Cardiac muscle cell (in vitro differentiated cells and primary cell): ENCODE data around the gene STAB2. TPM values are rescaled to one million over a fixed set of nuclear protein-coding genes. Genes with fewer than 3 reads are reported as not detected.

ENCODE experiments used
- DNase-seq, 2 donors: peaks; one replicate each; pipeline versions ENCODE4 v3.0.0 to v3.0.0-alpha.2; 2010 to 2017; ENCODE audit warnings: low read depth in 1 of 2, low spot score in 1 of 2
- H3K27ac ChIP-seq: fragments of 200-600 bp; sonication (generic); 2 replicates; pipeline ENCODE4 v1.5.1; 2016
- H3K27me3 ChIP-seq: fragments of 200-600 bp; sonication (generic); 2 replicates; pipeline ENCODE4 v1.6.0; 2016; ENCODE audit warnings: control low read depth
- H3K36me3 ChIP-seq: fragments of 200-600 bp; sonication (generic); 2 replicates; pipeline ENCODE4 v1.5.1; 2016; ENCODE audit warnings: control low read depth
- H3K4me1 ChIP-seq: fragments of 200-600 bp; sonication (generic); 2 replicates; pipeline ENCODE4 v1.8.1; 2017; ENCODE audit warnings: low read depth, mild to moderate bottlenecking, mixed run types
- H3K4me3 ChIP-seq: fragments of 200-600 bp; sonication (generic); 2 replicates; pipeline ENCODE4 v1.5.1; 2016; ENCODE audit warnings: mild to moderate bottlenecking
- H3K9me3 ChIP-seq: fragments of 200-600 bp; sonication (generic); 2 replicates; pipeline ENCODE4 v1.5.1; 2017; ENCODE audit warnings: low read depth, mild to moderate bottlenecking, control low read depth
- polyA plus RNA-seq: library from polyadenylated mRNA; unstranded; fragments of >200 nt; fragmentation: Nextera tagmentation; extraction: Ambion mirVana; gene quantifications from 2 replicates; pipeline ENCODE4 v1.2.1, GENCODE V29; 2016
- total RNA-seq: library from RNA; depleted of rRNA; stranded (reverse); fragments of >200 nt; gene quantifications from 2 replicates; pipeline ENCODE4 v1.2.3, GENCODE V29; 2016
- TF ChIP-seq, protein P1 (sequence below): IDR thresholded peaks from 2 replicates; pipeline ENCODE4 v1.5.1; 2012; ENCODE audit warnings: low read depth, mild to moderate bottlenecking, low read length

Gene STAB2
- total and polyA plus RNA-seq, 2 experiments from 2014 or later, result 0.03 TPM; not detected in 1

DNA sequence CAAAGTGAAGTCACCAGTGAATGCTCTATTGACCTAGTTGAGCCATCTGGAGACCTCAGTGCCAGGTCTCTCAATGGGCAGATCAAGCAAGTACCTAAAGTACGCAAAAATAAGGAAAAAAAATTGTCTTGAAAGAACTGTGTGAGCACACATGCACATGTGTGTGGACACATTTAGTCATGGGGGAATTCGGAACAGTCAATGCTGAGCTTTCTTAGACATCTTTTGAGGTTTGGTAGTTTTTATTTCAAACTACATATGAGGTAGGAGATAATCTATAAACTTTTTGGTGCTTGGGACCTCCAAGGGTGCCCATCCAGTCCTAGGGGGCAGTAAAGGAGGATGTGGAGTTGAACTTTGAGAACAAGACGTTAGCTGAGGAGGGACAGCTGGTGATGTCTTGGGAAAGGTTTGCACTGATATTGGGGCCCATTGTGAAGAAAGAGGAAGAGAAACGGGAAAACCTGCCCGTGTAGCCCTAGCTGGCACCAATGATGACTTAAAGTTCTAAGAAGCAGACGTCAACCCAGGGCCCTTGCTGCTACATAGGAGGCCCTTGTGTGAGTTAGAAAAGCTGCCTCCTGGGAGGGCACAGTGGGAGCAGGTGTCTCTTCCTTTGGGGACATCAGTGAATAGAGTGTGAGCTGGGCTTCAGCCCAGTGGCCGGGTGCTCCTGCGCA is 129.6 kb downstream of the STAB2 start:
- TF ChIP-seq, protein P1, sequence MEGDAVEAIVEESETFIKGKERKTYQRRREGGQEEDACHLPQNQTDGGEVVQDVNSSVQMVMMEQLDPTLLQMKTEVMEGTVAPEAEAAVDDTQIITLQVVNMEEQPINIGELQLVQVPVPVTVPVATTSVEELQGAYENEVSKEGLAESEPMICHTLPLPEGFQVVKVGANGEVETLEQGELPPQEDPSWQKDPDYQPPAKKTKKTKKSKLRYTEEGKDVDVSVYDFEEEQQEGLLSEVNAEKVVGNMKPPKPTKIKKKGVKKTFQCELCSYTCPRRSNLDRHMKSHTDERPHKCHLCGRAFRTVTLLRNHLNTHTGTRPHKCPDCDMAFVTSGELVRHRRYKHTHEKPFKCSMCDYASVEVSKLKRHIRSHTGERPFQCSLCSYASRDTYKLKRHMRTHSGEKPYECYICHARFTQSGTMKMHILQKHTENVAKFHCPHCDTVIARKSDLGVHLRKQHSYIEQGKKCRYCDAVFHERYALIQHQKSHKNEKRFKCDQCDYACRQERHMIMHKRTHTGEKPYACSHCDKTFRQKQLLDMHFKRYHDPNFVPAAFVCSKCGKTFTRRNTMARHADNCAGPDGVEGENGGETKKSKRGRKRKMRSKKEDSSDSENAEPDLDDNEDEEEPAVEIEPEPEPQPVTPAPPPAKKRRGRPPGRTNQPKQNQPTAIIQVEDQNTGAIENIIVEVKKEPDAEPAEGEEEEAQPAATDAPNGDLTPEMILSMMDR, result no peak
- no peak for DNase-seq
- H3K4me3 ChIP-seq, result no peak overlapping the region

DNA sequence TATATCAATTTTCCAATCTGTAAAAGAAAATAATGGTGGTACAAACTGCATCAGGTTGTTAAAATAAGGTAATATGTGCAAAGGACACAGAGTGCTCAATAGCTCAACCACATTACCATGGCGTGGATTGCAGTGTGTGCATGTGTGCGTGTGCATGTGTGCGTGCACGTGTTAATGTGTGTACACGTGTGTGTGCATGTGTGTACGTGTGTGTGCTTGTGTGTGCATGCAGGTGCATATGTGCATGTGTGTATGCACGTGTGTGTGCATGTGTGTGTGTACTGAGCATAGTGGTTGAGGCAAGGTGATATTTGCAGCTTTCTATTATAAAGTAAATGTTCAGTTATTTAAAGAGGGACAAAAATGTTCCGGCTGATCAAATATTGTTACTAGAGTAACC is 138.3 kb downstream of the STAB2 start:
- H3K27me3 ChIP-seq, result no peaks in the 10 kb centered on the region

More for the DNA sequence above, 129.6 kb downstream of the STAB2 start:
- Histone ChIP-seq H3K27ac (no peak overlapping the region), H3K9me3 (no peaks in the 10 kb centered on the region), H3K36me3 (no peaks in the 10 kb centered on the region), H3K4me1 (peaks cover 9% of the 10 kb centered on the region), H3K27me3 (no peaks in the 10 kb centered on the region)

DNA sequence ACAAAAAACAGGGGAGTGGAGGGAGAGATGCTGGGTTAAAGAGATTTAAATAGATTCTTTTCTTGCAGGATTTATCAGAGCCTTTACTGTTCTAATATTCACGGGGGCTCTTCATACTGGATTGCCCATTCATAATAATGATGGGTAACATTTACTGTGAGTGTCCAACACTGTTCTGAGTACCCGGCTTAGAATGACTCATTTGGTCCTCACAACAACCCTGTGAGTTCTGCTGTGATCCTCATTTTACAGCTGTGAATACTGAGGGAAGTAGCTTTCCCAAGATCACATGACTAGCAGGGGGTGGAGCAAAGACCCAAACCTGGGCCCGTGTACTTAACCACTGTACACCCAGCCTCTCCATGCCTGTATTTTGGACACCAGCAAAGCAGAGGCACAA is 140.6 kb downstream of the STAB2 start:
- Histone ChIP-seq H3K27ac (no peak overlapping the region), H3K9me3 (no peaks in the 10 kb centered on the region), H3K4me1 (no peaks in the 10 kb centered on the region), H3K27me3 (no peaks in the 10 kb centered on the region), H3K4me3 (no peak overlapping the region), H3K36me3 (no peaks in the 10 kb centered on the region)
- TF ChIP-seq, protein P1, result no peak
- DNase-seq, result no peak

More for the DNA sequence above, 138.3 kb downstream of the STAB2 start:
- no peak for DNase-seq
- Histone ChIP-seq H3K27ac (no peak overlapping the region), H3K4me3 (no peak overlapping the region), H3K4me1 (no peaks in the 10 kb centered on the region), H3K36me3 (no peaks in the 10 kb centered on the region), H3K9me3 (no peaks in the 10 kb centered on the region)
- TF ChIP-seq, protein P1, result no peak

DNA sequence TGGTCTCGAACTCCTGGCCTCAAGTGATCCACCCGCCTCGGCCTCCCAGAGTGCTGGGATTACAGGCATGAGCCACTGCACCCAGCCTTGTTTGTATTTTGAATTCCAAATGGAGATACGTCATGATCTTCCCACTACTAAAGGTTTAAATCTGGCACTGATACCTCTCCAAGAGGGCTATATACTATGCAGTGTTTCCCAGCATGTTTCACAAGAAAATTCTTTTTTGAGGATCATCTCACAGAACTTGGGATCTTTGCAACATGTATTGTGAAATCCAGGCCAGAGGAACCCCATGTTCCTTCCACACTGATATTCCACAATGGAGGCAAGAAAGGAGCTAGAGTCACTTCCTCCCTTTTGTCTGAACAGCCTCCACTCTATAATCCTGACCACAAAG is 141.2 kb downstream of the STAB2 start:
- no peaks in the 10 kb centered on the region for H3K27me3 ChIP-seq
- TF ChIP-seq, protein P1, result no peak
- no peaks in the 10 kb centered on the region for H3K36me3 ChIP-seq
- H3K4me3 ChIP-seq, result no peak overlapping the region
- H3K27ac ChIP-seq, result no peak overlapping the region
- no peaks in the 10 kb centered on the region for H3K4me1 ChIP-seq
- no peaks in the 10 kb centered on the region for H3K9me3 ChIP-seq
- DNase-seq, result peak in 1 of 2 donors; percentile 58

DNA sequence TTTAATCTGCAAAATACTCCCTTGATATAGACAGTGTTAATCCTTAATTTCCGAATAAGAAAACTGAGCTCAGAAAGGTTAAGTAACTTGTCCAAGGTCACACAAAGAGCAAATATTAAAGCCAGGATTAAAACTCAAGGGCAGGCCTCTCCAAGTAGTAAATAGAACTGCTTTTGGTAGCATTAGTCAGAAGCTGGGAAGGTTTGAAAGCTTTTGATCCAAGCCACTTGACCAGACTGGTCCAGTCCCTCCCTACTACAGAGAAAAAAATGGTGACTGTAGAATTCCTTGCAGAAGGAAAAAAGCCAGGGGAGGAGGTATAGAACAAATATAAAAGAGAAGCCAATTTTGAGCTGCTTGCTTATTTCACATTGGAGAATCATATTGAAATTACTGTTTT is 142.4 kb downstream of the STAB2 start:
- DNase-seq, result no peak
- H3K36me3 ChIP-seq, result no peaks in the 10 kb centered on the region
- H3K4me1 ChIP-seq, result no peaks in the 10 kb centered on the region
- no peaks in the 10 kb centered on the region for H3K9me3 ChIP-seq
- TF ChIP-seq, protein P1, result no peak
- H3K4me3 ChIP-seq, result no peak overlapping the region
- H3K27ac ChIP-seq, result no peak overlapping the region
- peaks cover 1% of the 10 kb centered on the region for H3K27me3 ChIP-seq
